GM12801 (cell line): ENCODE measurements around the gene HNRNPCL1.
"Not testable (repeated sequence)": the region's sequence is repeated elsewhere in the genome, so short reads cannot be mapped to it uniquely, and the experiment has no call there.

ENCODE experiments used
- CTCF ChIP-seq: IDR thresholded peaks from one replicate; pipeline ENCODE4 v1.5.1; 2011; ENCODE audit warnings: control low read depth; ENCODE audit not compliant: insufficient read length; ENCODE audit errors: extremely low read depth

HNRNPCL1 gene

GRCh38 chr1:12848620-12849019 is at the start of gene HNRNPCL1:
TSS of gene HNRNPCL1 (minus strand) at chr1:12848720. CDS start at chr1:12848289, 431 bp downstream.
- not testable (repeated sequence) for TF ChIP-seq CTCF

GRCh38 chr1:12898170-12898569 is 49.6 kb upstream of the HNRNPCL1 start, which contains the start of gene PRAMEF10:
TSS of gene PRAMEF10 (minus strand) at chr1:12898270. CDS start at chr1:12895847, 2,423 bp downstream.
- TF ChIP-seq CTCF, result not testable (repeated sequence)

GRCh38 chr1:12886101-12886500 is 37.6 kb upstream of the HNRNPCL1 start, which contains the start of gene PRAMEF4:
TSS of gene PRAMEF4 (minus strand) at chr1:12886201. CDS start at chr1:12883394, 2,807 bp downstream.
- not testable (repeated sequence) for TF ChIP-seq CTCF

- TF ChIP-seq CTCF, result not testable (repeated sequence)
These were observed 8.3 kb upstream of the HNRNPCL1 start, which contains the start of gene PRAMEF2 for GRCh38 chr1:12856786-12857185. TSS of gene PRAMEF2 (plus strand) at chr1:12857086. CDS start at chr1:12859010, 1,924 bp downstream.

GRCh38 chr1:12851779-12852178 is 3.3 kb upstream of the HNRNPCL1 start:
- TF ChIP-seq CTCF, result no peak

- TF ChIP-seq CTCF, result not testable (repeated sequence)
These were observed 17.2 kb downstream of the HNRNPCL1 start, which contains the start of gene PRAMEF11 for GRCh38 chr1:12831310-12831709. TSS of gene PRAMEF11 (minus strand) at chr1:12831410. CDS start at chr1:12828789, 2,621 bp downstream.

GRCh38 chr1:12811409-12811784 is 37.1 kb downstream of the HNRNPCL1 start:
- no peak for TF ChIP-seq CTCF
